Measurements from ENCODE around the gene SKI. TPM values are rescaled to one million over a fixed set of nuclear protein-coding genes. Genes with fewer than 3 reads are reported as not detected.

SKI gene
- total RNA-seq, 2 donors from 2014 or later, result 26.6 to 43.8 TPM

DNA sequence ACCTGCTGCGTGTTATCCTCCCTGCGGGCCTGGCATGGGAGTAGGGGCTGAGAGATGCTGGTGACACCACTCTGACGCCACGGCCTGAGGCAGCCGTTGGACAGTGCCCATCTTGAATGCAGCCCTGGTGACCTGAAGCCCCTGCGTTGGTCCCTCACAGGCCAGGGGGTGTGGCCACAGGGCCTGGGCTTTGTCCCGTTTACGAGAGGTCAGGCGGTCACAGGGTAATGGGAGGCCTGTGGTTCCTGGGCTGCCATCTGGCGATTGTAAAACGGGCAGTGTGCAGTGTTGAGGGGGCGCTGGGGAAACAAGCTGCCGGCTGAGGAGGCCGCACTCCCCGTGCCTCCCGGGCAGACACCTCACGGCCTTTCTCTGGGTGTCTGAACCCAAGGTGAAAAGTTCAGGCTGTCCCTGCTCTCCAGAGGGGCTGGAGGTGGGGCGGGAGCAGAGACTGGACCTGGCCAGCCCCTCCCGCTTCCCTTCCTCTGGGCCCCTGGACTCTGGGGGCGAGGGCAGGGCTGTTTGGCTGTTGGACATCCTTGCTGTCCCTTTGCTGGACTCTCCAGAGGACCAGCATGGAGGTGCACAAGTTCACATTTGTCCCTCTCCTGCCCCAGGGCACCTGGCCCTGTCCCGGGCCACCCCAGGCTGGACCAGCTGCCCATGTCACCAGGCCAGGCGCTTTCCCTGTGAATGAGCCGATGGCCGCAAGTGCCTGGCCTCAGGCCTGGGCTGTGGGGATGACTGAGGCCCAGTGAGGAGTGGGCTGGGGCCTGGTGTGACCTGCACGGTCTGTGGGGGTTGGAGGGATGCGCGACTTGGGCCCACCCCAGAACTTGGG is 42.4 kb downstream of the SKI start:
- DNase-seq (ENCODE audit: low spot score in 2 of 2), result no peak
- H3K36me3 Mint-ChIP-seq, result peaks cover 0 to under 1% of the 10 kb centered on the region in 2 donors
- no peak for ATAC-seq
- peak overlapping the region in 1 of 2 donors; percentile 29 for H3K27ac Mint-ChIP-seq
- H3K9me3 Mint-ChIP-seq, result no peaks in the 10 kb centered on the region

DNA sequence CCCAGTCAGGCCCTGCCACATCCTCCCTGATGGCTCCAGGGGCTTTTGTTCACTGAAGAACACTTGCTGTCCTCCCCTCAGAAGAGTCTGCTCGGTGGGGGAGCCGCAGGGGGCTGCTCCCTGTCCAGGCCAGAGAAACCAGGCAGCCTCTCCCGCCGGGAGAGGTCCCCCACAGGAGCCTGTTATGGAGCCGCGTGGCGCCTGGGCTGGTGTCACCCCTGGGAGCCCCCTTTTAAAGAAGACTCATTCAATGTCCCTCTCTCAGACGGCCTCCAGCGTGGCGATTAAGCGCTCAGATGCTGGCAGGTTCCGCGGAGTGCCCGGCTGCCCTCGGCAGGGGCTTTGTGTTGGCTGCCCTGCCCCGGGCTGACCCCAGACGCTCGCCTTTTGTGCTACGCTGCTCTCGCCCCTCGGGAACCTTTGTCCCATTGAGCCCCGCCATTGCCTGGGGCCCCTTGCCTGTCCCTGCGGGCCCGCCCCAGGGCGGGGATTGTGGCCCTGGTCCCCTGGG is 43.1 kb downstream of the SKI start:
- no peak for DNase-seq (ENCODE audit: low spot score in 2 of 2)
- Mint-ChIP-seq H3K9me3 (no peaks in the 10 kb centered on the region), H3K27ac (no peak overlapping the region), H3K36me3 (no peaks in the 10 kb centered on the region)
- no peak for ATAC-seq

DNA sequence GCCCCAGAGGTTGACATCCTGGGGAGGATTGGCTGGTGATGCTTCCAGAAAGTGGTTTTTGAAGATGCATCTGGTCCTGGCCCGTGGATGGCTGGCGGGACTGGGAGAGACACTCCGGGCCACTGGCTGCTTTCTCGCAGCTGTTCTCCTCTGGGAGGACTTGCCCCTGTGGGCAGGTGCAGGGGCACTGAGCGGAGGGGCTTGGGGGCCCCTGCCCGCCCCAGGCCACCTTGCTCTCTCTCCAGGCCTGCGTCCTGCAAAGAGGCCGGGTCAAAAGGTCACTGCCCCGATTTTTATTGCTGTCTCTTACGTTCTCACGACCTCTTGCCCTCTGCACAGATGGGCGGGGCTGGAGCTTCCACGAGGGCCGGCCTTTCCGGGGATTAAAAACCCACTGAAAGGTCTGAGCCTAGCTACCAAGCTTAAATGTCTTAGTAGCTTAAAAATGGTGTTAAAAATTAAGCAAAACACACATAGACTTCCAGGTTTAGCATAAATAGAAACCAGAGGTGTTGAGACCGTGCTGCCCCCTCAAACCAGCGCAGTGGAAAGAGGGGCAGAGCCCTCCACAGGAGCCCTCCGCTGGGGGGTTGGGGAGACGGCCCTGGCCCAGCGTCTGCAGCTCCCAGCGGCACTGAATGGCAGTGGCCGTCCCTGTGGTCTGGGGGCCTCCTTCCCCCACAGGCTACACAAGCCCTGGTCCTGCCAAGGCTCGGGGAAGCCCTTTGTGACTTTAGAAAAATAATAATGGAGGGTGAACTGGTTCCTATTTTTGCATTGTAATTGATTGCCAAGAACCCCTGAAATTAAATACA is 43.9 kb downstream of the SKI start:
- no peak for ATAC-seq
- H3K27ac Mint-ChIP-seq, result no peak overlapping the region
- H3K36me3 Mint-ChIP-seq, result peaks cover 0 to 5% of the 10 kb centered on the region in 2 donors
- no peaks in the 10 kb centered on the region for H3K9me3 Mint-ChIP-seq
- DNase-seq (ENCODE audit: low spot score in 2 of 2), result no peak

DNA sequence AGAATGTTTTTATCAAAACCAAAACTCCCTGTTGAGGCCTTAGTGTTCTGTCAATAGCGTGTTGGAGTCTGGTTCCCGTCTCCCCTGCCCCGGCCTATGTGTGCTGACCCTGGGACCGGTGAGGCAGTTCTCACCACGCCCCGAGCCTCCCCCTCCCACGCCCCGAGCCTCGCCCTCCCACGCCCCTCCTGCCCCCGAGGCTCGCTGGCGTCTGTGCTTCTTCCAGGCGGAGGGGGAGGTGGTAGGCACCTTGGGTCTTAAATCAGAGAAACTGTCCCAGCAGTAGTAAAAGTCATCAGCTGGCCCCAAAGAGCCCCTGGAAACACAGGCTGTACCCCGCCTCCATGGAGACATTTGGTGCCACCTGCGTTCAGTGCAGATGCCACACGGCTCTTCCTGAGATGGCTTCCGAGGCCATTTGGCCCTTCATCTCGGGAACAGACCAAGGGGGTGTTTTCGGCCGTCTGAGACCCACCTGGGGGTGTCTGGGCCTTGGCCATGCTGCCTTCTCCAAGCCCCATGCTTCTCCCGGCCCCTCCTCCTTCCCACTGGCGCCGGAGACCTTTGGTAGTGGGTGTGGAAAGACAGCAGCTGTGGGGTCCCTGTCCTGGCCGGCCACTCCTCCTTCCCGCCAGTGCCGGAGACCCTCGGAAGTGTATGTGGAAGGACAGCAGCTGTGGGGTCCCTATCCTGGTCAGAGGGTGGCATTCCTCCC is 44.7 kb downstream of the SKI start:
- no peak for DNase-seq (ENCODE audit: low spot score in 2 of 2)
- peak overlapping the region in 1 of 2 donors; percentile 88 for H3K27ac Mint-ChIP-seq

DNA sequence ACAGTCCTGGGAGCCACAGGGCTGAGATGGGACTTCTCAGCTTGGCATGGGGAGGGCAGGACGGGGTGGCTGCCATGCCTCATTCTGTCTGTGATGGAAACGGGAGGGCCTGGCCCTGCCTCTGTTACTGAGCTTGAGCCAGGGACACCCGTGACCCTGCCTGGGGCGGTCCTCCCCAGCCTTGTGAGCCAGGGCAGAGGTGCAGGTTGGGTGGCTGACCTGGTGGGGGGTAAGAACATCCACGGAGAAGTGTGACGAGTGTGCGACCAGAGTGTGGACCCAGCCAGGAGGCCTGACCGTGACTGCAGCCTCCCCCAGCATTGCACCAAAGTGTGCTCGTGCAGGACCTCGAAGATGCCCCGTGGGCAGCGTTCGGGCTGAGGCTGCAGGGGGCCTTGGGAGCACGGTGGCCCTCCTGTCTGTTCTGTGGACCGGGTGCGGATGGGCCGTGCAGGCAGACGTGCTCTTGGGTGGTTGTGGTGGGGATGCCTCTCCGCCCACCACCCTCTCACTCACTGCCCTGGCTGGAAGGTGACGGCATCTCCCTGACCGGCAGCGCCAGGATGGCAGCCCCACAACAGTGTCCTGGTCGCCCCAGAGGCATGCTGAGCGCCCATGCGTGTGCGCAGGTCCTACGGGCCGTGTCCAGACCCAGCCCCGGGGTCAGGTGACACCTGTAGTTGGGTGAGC is 45.4 kb downstream of the SKI start:
- H3K9me3 Mint-ChIP-seq, result no peaks in the 10 kb centered on the region
- H3K36me3 Mint-ChIP-seq, result peaks cover 5 to 12% of the 10 kb centered on the region in 2 donors
- peak overlapping the region in 1 of 2 donors; percentile 88 for H3K27ac Mint-ChIP-seq
- no peak for DNase-seq (ENCODE audit: low spot score in 2 of 2)
- ATAC-seq, result no peak

More for the DNA sequence above, 44.7 kb downstream of the SKI start:
- H3K36me3 Mint-ChIP-seq, result peaks cover 5 to 12% of the 10 kb centered on the region in 2 donors
- no peak for ATAC-seq
- H3K9me3 Mint-ChIP-seq, result no peaks in the 10 kb centered on the region

DNA sequence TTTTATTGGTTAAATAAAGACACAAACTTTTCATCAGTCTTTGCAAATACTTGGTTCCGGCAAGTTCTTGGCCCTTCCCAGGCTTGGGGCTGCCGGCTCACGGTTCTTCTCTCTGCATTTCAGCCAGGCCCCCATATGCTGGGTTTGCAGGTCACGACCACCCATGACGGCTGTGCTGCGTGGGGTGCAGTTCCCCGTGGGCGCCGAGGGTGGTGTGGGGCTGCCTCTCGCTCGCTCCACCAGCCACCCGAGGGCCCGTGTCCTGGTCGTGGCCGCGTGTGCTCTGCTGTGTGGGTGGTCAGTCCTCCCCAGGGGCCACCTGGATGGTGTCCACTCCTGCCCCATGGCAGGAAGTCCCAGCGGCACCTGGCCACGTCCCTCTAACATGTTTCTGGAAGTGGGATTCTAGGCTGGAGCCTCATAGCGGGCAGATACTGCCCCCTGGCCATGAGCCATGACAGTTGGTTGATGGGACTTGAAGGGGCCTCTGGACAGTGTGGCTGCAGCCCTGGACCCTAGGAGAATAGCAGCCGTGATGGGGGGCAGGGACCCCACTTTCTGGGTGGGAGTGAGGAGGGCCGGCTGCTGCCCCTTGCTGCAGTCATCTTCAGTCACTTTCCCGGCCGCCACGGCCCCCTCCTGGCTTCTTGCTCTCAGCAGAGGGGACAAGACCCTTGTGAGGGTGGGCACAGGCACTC is 46.3 kb downstream of the SKI start:
- Mint-ChIP-seq H3K9me3 (no peaks in the 10 kb centered on the region), H3K27ac (peak overlapping the region; percentile 74 to 93), H3K36me3 (peaks cover 5 to 12% of the 10 kb centered on the region in 2 donors)
- DNase-seq (ENCODE audit: low spot score in 2 of 2) (no peak), ATAC-seq (no peak)

DNA sequence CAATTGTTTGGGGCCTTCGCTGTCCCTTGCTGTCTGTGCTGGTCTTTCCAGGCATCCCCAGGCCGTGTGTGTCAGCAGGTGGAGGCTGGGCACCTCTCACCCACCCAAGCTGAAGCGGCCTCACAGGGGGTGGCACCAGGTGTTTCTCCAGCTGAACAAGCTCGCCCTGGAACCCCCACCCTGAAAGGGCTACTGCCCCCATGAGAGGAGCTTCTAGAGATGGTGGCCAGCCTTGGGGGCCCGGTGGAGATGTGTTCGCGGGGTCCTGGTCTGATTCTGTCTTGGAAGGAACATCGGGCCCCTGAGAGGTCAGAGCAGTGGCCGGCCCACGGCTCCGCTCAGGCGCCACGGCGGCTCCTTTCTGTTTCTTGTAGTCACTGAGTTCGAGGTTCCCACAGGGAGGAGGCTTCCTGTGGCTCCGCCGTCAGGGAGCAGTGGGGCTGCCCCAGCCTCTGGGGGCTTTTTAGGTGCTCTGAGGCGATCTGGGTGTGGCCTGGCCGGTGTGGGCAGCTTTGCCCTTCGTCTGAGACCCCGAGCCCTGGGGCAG is 46.9 kb downstream of the SKI start:
- no peaks in the 10 kb centered on the region for H3K9me3 Mint-ChIP-seq
- H3K27ac Mint-ChIP-seq, result peak overlapping the region; percentile 74 to 93
- ATAC-seq, result peak in 1 of 2 donors; percentile 57
- DNase-seq (ENCODE audit: low spot score in 2 of 2), result no peak
- peaks cover 5 to 12% of the 10 kb centered on the region in 2 donors for H3K36me3 Mint-ChIP-seq

DNA sequence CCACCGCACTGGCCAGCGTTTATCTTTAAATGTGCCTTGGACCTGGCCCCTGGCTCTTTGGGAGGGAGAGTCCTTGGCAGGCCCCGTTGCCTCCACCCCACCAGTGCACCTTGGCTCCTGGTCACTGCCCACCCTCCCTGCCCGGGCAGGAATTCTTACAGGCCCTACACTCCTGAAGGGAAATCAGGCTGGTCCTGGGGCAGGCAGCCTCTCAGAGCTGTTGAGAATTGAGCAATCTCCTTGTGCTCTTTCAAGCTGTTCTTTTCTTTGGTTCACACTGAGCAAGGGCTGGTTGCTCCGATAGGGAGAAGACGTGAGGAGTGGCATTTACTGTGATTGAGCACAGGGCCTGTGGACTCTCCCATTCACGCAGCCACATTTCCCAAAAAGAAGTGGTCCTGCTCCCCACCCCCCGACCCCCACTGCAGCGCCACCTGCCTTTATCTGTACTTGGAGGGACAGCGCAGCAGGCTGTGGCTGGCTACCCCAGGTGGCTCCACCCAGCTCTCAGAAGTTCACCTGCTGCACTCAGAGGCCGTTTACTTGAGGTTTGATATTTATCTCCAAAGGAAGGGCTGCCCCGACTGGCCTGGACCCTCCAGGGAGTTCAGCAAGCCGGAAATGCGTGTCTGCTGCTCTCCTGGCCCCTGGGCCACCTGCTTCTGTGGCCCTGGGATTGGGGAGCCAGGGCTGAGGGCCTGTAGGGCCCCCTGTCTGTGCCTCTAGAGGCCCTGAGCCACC is 47.8 kb downstream of the SKI start:
- ATAC-seq (no peak), DNase-seq (ENCODE audit: low spot score in 2 of 2) (no peak)
- peaks cover 5 to 12% of the 10 kb centered on the region in 2 donors for H3K36me3 Mint-ChIP-seq
- peak overlapping the region; percentile 68 to 75 for H3K27ac Mint-ChIP-seq
- H3K9me3 Mint-ChIP-seq, result no peaks in the 10 kb centered on the region

DNA sequence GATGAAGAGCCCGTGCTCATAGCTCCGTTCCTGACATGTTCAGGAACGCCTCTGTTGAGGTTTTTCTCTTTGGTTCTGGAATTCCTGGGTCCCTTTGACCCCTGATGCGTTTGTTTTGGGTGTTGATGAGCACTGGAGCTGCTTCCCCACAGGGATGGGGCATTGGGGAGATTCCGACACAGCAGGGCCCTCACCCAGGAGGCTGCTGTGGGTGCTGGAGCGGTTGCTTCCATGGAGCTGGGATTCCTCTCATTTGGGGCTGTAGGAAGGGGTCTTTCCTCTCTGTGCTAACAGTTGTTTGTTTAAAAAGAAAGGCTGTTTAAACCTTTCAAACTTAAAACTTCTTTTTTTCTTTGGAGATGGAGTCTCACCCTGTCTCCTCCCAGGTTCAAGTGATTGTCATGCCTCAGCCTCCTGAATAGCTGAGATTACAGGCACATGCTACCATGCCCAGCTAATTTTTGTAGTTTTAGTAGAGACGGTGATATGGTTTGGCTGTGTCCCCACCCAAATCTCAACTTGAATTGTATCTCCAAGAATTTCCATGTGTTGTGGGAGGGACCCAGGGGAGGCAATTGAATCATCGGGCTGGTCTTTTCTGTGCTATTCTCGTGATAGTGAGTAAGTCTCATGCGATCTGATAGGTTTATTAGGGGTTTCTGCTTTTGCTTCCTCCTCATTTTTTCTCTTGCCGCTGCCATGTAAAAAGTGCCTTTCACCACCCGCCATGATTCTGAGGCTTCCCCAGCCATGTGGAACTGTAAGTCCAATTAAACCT is 48.9 kb downstream of the SKI start:
- Mint-ChIP-seq H3K9me3 (no peaks in the 10 kb centered on the region), H3K27ac (peak overlapping the region; percentile 74 to 75), H3K36me3 (peaks cover 5 to 12% of the 10 kb centered on the region in 2 donors)
- ATAC-seq (no peak), DNase-seq (ENCODE audit: low spot score in 2 of 2) (no peak)

DNA sequence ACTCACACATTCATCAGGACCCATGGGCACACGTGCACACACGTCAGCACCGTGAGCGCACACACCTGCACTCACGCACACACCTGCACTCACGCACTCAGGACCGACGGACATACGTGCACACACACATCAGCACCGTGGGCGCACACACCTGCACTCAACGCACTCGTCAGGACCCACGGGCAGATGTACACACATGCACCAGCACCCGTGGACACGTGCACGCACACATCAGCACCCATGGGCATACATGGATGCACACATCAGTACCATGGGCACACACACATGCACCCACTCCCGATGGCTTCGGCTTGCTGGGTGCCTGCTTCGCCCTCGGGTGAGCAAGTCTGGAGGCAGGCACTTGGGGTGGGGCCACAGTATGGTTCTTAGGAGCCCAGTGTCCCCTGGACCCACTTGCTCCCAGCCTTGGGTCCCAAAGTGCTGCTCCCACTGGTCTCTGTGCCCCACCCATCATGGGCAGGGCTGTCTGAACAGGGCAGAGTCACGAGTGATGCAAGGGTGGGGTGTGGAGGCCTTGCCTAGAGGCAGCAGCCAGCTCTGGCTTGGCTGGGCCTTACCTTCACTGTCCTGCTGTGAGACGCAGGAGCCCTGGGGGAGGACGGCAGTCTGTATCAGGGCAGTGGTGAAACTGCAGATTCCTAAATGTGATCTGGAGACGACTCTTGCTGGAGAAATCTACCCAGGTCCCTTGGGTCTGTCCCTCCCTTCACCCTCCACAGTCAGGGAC is 49.8 kb downstream of the SKI start:
- H3K27ac Mint-ChIP-seq, result peak overlapping the region in 1 of 2 donors; percentile 5
- ATAC-seq, result no peak
- no peak for DNase-seq (ENCODE audit: low spot score in 2 of 2)
- peaks cover 5 to 12% of the 10 kb centered on the region in 2 donors for H3K36me3 Mint-ChIP-seq
- H3K9me3 Mint-ChIP-seq, result no peaks in the 10 kb centered on the region

DNA sequence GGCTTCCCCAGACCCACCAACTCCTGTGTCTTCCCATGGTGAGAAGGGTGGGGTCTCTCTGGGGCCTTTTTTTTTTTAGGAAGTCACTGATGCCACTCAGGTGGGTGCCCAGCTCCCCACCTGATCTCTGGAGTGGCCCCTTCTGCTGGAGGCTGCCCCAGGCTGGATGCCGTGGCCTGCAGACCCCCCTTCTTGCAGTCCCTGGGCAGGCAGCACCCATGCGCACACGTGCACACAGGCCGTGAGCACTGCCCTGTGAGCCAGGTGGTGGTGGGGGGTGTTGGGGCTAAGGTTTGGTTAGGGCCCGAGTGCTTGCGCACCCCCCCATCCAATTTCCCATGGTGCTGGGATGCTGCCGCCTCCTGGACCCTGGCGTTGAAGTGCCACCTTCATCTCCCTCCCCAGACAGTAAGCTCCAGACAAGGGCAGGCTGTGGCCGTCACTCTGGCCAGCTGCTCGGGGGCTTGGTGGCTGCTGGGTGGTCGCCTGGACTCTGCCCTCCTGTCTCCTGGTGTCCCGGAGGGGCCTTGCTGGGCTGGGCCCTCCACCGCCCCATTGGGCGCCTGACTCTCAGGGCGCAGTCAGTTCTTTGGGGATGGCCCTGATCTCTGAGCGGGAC is 50.6 kb downstream of the SKI start:
- peak overlapping the region in 1 of 2 donors; percentile 41 for H3K27ac Mint-ChIP-seq
- no peak for ATAC-seq
- peaks cover 5 to 12% of the 10 kb centered on the region in 2 donors for H3K36me3 Mint-ChIP-seq

DNA sequence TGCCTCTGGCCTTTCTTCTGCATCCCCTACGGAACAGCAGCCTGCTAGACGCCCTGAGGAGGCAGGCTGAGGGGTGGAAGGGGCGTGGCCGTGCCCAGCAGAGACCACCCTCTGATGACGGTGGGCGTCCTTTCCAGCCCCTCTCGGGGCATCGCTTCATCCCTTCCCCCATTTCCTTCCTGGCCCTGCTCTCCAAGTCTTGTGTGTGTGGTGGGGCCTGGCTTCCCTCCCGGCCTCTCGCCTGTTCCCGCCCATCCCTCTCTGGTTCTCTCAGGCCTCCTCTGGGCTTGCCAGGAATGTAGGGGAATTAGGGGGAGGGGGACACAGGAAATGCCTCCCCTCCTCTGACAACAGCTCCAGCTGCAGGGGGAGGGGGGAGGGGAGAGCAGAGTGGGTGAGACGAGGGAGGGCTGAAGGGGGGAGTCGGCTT is 51.1 kb downstream of the SKI start:
- ATAC-seq, result no peak
- H3K36me3 Mint-ChIP-seq, result peaks cover 5 to 12% of the 10 kb centered on the region in 2 donors
- no peaks in the 10 kb centered on the region for H3K9me3 Mint-ChIP-seq
- no peak for DNase-seq (ENCODE audit: low spot score in 2 of 2)
- H3K27ac Mint-ChIP-seq, result peak overlapping the region in 1 of 2 donors; percentile 41

More for the DNA sequence above, 50.6 kb downstream of the SKI start:
- DNase-seq (ENCODE audit: low spot score in 2 of 2), result no peak
- H3K9me3 Mint-ChIP-seq, result no peaks in the 10 kb centered on the region

DNA sequence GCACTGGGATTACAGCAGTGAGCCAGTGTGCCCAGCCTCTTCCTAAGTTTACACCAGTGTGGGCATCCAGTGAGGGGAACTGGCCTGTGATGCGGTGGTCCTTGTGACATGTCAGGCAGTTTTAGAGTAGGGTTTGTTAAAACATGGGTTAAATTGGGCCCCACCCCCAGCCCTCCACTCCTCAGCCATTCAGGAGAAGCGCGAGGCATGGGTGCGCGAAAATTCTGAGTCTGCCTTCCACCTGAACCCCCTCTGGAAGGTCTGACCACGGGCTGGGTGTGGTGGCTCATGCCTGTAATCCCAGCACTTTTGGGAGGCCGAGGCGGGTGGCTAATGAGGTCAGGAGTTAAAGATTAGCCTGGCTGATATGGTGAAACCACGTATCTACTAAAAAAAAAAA is 51.7 kb downstream of the SKI start:
- H3K9me3 Mint-ChIP-seq, result no peaks in the 10 kb centered on the region
- H3K36me3 Mint-ChIP-seq, result peaks cover 5 to 12% of the 10 kb centered on the region in 2 donors
- ATAC-seq (no peak), DNase-seq (ENCODE audit: low spot score in 2 of 2) (no peak)
- H3K27ac Mint-ChIP-seq, result peak overlapping the region; percentile 41 to 92
